Activated CD8-positive, alpha-beta T cell treated with anti-CD3 and anti-CD28 coated beads for 36 hours (primary cell): ENCODE results near the gene ARMC8. TPM values are rescaled to one million over a fixed set of nuclear protein-coding genes. Genes with fewer than 3 reads are reported as not detected.
"Not testable (repeated sequence)": the region's sequence is repeated elsewhere in the genome, so short reads cannot be mapped to it uniquely, and the experiment has no call there.

ENCODE experiments used
- ATAC-seq: fragments of 200-7000 bp; cut with Tn5 transposase; one replicate; pipeline ENCODE4 v1.10.0; 2021; ENCODE audit warnings: mild to moderate bottlenecking, moderate library complexity
- CTCF ChIA-PET: fragments of 350-600 bp; sonication (Branson Sonifier 250); formaldehyde crosslinking; loops from one replicate; lab custom pipeline; 2021; ENCODE audit warnings: antibody characterized with exemption; lab: Charles Lee
- POLR2A ChIA-PET: fragments of 350-600 bp; sonication (Branson Sonifier 250); formaldehyde crosslinking; loops from one replicate; lab custom pipeline; 2021; ENCODE audit warnings: antibody characterized with exemption; lab: Charles Lee
- DNase-seq: peaks from one replicate; pipeline ENCODE4 v3.0.0-alpha.2; 2020
- H3K27ac Mint-ChIP-seq: one replicate; pipeline ENCODE4 v1.8.0; 2021; ENCODE audit warnings: mild to moderate bottlenecking, mixed read lengths
- H3K27me3 Mint-ChIP-seq: one replicate; pipeline ENCODE4 v1.8.0; 2021; ENCODE audit warnings: mixed read lengths
- H3K36me3 Mint-ChIP-seq: one replicate; pipeline ENCODE4 v1.8.0; 2021; ENCODE audit warnings: low read depth, mixed read lengths
- H3K4me1 Mint-ChIP-seq: one replicate; pipeline ENCODE4 v1.8.0; 2021; ENCODE audit warnings: low read depth, mixed read lengths
- H3K4me3 Mint-ChIP-seq: one replicate; pipeline ENCODE4 v1.8.0; 2021; ENCODE audit warnings: mild to moderate bottlenecking, moderate library complexity, mixed read lengths
- H3K9me3 Mint-ChIP-seq: one replicate; pipeline ENCODE4 v1.8.0; 2021; ENCODE audit warnings: mixed read lengths
- CTCF ChIP-seq: fragments of 200-600 bp; IDR thresholded peaks from one replicate; pipeline ENCODE4 v1.8.0; 2022; ENCODE audit warnings: antibody characterized with exemption, mild to moderate bottlenecking
- intact Hi-C: fragments of 100-400 bp; cut with micrococcal nuclease; formaldehyde crosslinking; loops from one replicate; pipeline ENCODE4 v1.10.0; 2022
- total RNA-seq, 2 experiments: library from RNA; stranded (reverse); gene quantifications; one replicate each; pipeline ENCODE4 v1.2.3, GENCODE V29; 2021

The ARMC8 gene
- 10 to 100 TPM; 48.1 to 51.4 TPM for total RNA-seq

DNA sequence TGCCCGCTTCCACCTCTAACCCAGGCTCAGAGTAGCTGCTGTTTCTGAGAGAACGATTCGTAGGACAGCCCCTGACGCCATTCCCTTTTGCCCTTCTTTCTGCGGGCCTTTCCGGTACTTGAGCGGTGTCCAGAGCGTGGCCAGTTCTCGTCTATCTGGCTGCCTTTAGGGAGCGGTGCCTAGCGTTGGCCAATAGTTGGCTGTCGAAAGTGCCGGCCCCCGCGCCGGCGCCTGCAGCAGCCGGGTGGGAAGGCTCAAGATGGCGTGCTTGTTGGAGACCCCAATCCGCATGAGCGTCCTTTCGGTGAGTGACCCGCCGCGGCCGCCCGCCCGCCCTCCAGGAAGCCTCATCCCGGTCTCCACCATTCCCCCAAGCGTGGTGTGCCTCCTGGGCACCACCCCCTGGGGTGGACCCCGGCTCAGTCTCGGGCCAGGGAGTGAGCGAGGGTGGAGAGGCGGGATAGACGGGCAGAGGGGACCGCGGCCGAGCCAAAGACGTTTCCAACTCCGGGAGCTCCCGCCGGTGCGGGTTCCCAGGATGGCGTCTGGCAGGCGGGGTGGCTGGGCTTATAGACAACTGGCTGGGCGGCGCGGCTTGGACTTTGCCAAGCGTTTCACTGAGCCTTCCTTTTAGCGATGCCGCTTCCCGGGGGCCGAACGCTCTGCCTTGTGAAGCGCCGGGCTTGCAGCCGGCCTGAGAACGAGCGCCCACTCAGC is at the start of gene ARMC8:
Gene ARMC8, plus strand, starts transcription at position 6 of the 717 bp plus-strand sequence. Its CDS starts 254 bp downstream, at position 260.
- ATAC-seq (peak; percentile 61), DNase-seq (peak; percentile 44)
- intact Hi-C loops: loop anchor here (5.0 to 10.0 kb wide), 2 partner anchors 47 to 140 kb away; partner anchors contain the start of gene NME9
- Mint-ChIP-seq H3K4me3 (peak within 1 kb of the TSS; percentile 86), H3K4me1 (peaks cover 31% of the 10 kb centered on the region), H3K27ac (peak within 1 kb of the TSS; percentile 98), H3K36me3 (peaks cover 15% of the 10 kb centered on the region), H3K27me3 (peaks cover 3% of the 10 kb centered on the region), H3K9me3 (no peaks in the 10 kb centered on the region)
- TF ChIP-seq CTCF: no peak
- CTCF ChIA-PET: interaction anchor here (1.3 to 2.5 kb wide), 4 partner anchors 13 to 728 kb away, joined by 3 to 11 read pairs (median 4); partner anchors contain the start of genes DBR1 and DZIP1L
- POLR2A ChIA-PET: interaction anchor here (0.8 to 4.4 kb wide), 9 partner anchors 9 to 177 kb away, joined by 3 to 46 read pairs (median 4); partner anchors contain the start of gene DBR1

DNA sequence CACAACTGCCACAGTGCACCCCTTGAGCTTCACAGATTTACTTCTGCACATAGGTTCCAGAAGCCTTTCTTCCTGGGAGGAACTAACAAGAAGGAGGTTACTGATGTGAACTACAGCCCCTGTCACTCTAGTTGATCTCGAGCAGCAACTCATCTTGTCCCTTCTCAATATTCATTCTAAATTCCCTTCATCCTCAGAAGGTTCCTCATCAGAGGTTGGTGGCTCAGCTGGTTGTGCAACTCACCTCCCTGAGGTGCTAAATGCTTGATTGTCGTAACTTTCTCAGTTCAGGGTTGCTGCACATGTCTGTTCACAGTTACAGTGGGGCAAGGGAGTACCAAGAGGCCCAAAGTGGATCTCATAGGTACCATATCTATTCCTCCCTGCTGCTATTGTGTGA is 49.2 kb upstream of the ARMC8 start:
- ATAC-seq: no peak
- CTCF ChIA-PET: interaction anchor here (2.3 kb wide), 1 partner anchor 19 kb away, joined by 9 read pairs; no protein-coding TSS in a partner anchor
- Mint-ChIP-seq H3K27ac (no peak overlapping the region), H3K36me3 (no peaks in the 10 kb centered on the region), H3K27me3 (peaks cover 14% of the 10 kb centered on the region), H3K4me3 (no peak overlapping the region), H3K9me3 (no peaks in the 10 kb centered on the region), H3K4me1 (no peaks in the 10 kb centered on the region)
- intact Hi-C loops: no loop called here
- POLR2A ChIA-PET: interaction anchor here (0.6 kb wide), 1 partner anchor 780 kb away, joined by 4 read pairs; no protein-coding TSS in a partner anchor
- TF ChIP-seq CTCF: no peak
- no peak for DNase-seq

DNA sequence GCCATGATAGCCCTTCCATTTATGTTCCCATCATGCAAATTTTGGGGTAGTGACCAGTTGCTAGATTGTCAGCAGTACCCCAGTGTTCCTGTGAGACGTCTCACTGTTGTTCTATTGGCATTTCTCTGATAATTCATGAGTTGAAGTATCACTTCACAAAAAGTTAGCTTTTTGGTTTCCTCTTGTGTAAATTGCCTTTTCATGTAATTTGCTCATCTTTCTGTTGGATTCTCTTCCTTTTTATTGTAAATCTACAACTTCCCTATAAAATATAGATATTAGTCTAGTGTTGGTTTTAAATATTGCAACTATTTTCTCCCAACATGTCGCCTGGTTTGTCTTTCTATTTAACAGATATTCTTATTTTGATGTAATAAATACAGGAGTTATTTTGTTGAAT is 47.4 kb upstream of the ARMC8 start:
- H3K36me3 Mint-ChIP-seq: no peaks in the 10 kb centered on the region
- DNase-seq: no peak
- ChIA-PET POLR2A (no interaction called here), CTCF (no interaction called here)
- no peak overlapping the region for H3K4me3 Mint-ChIP-seq
- H3K27me3 Mint-ChIP-seq: peaks cover 14% of the 10 kb centered on the region
- no peak overlapping the region for H3K27ac Mint-ChIP-seq
- TF ChIP-seq CTCF: no peak
- intact Hi-C loops: no loop called here
- no peaks in the 10 kb centered on the region for H3K4me1 Mint-ChIP-seq
- no peak for ATAC-seq
- no peaks in the 10 kb centered on the region for H3K9me3 Mint-ChIP-seq

DNA sequence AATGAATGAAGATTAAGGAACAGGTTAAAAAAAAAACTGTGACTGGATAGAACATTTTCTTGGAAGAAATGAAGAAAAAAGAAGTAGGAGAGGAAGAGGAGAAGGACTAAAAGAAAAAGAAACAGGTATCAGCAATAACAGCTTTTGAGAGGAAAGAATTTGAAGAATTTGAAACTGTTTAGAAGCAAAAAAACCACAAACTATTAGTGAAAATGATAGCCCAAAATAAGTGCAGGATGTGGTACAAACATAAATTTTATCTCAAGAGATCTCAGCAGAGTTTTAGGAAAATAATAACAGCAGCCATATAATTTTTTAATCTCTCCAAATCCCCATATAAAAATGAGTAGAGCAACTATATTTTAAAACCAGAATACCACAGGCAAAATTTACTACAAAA is 46.2 kb upstream of the ARMC8 start:
- no peak for DNase-seq
- H3K36me3 Mint-ChIP-seq: no peaks in the 10 kb centered on the region
- no peak for ATAC-seq
- ChIA-PET CTCF (no interaction called here), POLR2A (no interaction called here)
- H3K4me1 Mint-ChIP-seq: no peaks in the 10 kb centered on the region
- no peaks in the 10 kb centered on the region for H3K9me3 Mint-ChIP-seq
- no peak overlapping the region for H3K27ac Mint-ChIP-seq
- no peak overlapping the region for H3K4me3 Mint-ChIP-seq
- intact Hi-C loops: no loop called here
- no peak for TF ChIP-seq CTCF
- peaks cover 14% of the 10 kb centered on the region for H3K27me3 Mint-ChIP-seq

GRCh38 chr3:138142181-138142580 is 44.9 kb upstream of the ARMC8 start:
- ATAC-seq, POLR2A ChIA-PET, DNase-seq, H3K4me1 Mint-ChIP-seq, intact Hi-C loops, H3K9me3 Mint-ChIP-seq, CTCF ChIA-PET, H3K4me3 Mint-ChIP-seq, H3K27ac Mint-ChIP-seq, H3K36me3 Mint-ChIP-seq: not testable (repeated sequence)
- peaks cover 14% of the 10 kb centered on the region for H3K27me3 Mint-ChIP-seq
